Neuron (in vitro differentiated cells): Measurements from ENCODE around the gene TBC1D8.

Source experiments
- H2AFZ ChIP-seq: one replicate; pipeline ENCODE4 v1.6.1; 2013; ENCODE audit warnings: low read depth, mild to moderate bottlenecking, inconsistent platforms, low read length, moderate library complexity
- H3K27me3 ChIP-seq: one replicate; pipeline ENCODE4 v1.6.1; 2013; ENCODE audit warnings: low read length; ENCODE audit not compliant: insufficient read depth
- H3K36me3 ChIP-seq: one replicate; pipeline ENCODE4 v1.6.1; 2013; ENCODE audit warnings: low read length; ENCODE audit not compliant: insufficient read depth
- H3K4me1 ChIP-seq: one replicate; pipeline ENCODE4 v1.6.1; 2013; ENCODE audit warnings: low read length; ENCODE audit not compliant: insufficient read depth
- H3K4me3 ChIP-seq: 2 replicates; pipeline ENCODE4 v1.5.1; 2013; ENCODE audit warnings: mild to moderate bottlenecking, low read length, moderate library complexity
- H3K9me3 ChIP-seq: one replicate; pipeline ENCODE4 v1.6.1; 2013; ENCODE audit warnings: low read length

The TBC1D8 gene

DNA sequence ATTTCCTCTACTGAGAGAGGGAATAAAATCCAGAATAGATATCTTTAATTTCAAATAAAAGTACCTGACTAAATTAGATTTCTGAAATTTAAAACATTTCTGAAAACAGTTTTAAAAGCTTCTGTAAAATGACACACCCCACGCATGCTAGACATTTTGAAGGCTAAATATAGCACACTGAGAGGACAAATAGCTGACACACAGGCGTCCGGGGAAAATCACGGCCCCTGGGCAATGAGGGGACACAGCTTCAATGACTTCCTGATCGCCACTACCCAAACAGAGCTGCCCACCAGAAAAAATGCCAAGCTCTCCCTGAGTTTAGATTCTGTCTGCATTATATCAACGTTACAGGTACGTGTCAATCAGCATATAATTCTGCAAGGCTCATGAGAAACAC, 10.9 kb downstream of the TBC1D8 start:
- Histone ChIP-seq H3K4me1 (no peaks in the 10 kb centered on the region), H2AFZ (no peak overlapping the region), H3K27me3 (no peaks in the 10 kb centered on the region)

GRCh38 chr2:101139495-101139894, 11.7 kb downstream of the TBC1D8 start:
- Histone ChIP-seq H3K4me3 (no peak overlapping the region), H3K9me3 (no peaks in the 10 kb centered on the region), H3K4me1 (no peaks in the 10 kb centered on the region), H2AFZ (no peak overlapping the region), H3K27me3 (no peaks in the 10 kb centered on the region), H3K36me3 (no peaks in the 10 kb centered on the region)

More for the DNA sequence above, 10.9 kb downstream of the TBC1D8 start:
- no peak overlapping the region for H3K4me3 ChIP-seq
- no peaks in the 10 kb centered on the region for H3K36me3 ChIP-seq
- no peaks in the 10 kb centered on the region for H3K9me3 ChIP-seq

GRCh38 chr2:101135412-101136296, 15.5 kb downstream of the TBC1D8 start:
- Histone ChIP-seq H3K27me3 (no peaks in the 10 kb centered on the region), H3K36me3 (no peaks in the 10 kb centered on the region), H2AFZ (no peak overlapping the region), H3K9me3 (no peaks in the 10 kb centered on the region), H3K4me3 (no peak overlapping the region), H3K4me1 (no peaks in the 10 kb centered on the region)

- no peak overlapping the region for H2AFZ ChIP-seq
- H3K9me3 ChIP-seq = no peaks in the 10 kb centered on the region
- H3K4me3 ChIP-seq = no peak overlapping the region
- H3K36me3 ChIP-seq = no peaks in the 10 kb centered on the region
- no peaks in the 10 kb centered on the region for H3K27me3 ChIP-seq
- H3K4me1 ChIP-seq = no peaks in the 10 kb centered on the region
These were observed 17.6 kb downstream of the TBC1D8 start for GRCh38 chr2:101133492-101134100.

DNA sequence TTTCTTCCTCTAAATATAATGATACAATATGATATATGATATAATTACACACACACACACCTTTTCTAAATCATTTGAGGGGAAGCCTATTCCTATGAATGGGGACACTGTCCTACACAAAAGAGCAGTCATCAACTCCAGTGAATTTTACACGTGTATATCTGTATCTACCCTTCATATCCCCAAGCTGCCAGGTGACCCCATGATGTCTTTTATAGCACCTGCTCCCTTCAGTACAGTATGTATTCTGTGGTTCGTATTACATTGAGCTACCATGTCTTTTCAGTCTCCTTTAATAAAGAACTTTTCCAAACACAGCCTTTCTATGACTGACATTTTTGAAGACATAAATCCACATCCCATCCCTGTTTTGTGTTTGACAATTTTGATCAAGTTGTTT, 19.0 kb downstream of the TBC1D8 start:
- Histone ChIP-seq H3K36me3 (no peaks in the 10 kb centered on the region), H3K27me3 (no peaks in the 10 kb centered on the region), H3K4me1 (no peaks in the 10 kb centered on the region), H3K4me3 (no peak overlapping the region), H2AFZ (no peak overlapping the region), H3K9me3 (no peaks in the 10 kb centered on the region)

GRCh38 chr2:101130081-101130480, 21.1 kb downstream of the TBC1D8 start:
- no peaks in the 10 kb centered on the region for H3K9me3 ChIP-seq
- H2AFZ ChIP-seq = no peak overlapping the region
- no peaks in the 10 kb centered on the region for H3K36me3 ChIP-seq
- H3K4me1 ChIP-seq = no peaks in the 10 kb centered on the region
- no peak overlapping the region for H3K4me3 ChIP-seq
- no peaks in the 10 kb centered on the region for H3K27me3 ChIP-seq

DNA sequence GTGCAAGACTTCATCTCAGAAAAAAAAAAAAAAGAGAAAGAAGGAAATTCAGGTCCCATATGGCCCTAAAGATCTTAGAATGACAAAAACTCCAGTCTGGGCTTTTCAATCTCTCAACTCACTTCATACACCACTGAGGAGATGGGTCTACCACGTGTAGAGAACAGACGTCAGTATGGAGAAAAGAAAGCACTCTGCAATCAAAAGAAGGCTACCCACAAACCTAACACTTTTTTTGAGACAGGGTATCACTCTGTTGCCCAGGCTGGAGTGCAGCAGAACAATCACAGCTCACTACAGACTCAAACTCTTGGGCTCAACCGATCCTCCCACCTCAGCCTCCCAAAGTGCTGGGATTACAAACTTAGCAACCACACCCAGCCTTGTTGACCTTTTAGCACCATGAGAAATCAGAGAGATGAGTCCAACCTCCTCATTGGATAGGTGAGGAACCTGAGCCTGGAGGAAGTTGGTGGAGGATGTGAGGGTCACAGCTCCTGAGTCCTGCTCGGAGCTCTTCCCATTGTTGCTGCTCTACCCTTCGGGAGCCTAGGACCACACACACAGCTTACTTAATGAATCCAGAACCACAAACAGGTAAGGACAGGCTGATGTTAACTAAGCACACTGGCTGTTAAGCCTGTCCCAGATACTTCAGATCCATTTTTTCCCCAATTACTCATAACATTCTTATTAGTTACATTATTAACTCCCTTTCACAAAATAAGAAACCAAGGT, 23.7 kb downstream of the TBC1D8 start:
- H3K4me1 ChIP-seq = no peaks in the 10 kb centered on the region
- no peak overlapping the region for H3K4me3 ChIP-seq
- no peaks in the 10 kb centered on the region for H3K27me3 ChIP-seq
- no peak overlapping the region for H2AFZ ChIP-seq
- H3K9me3 ChIP-seq = no peaks in the 10 kb centered on the region
- no peaks in the 10 kb centered on the region for H3K36me3 ChIP-seq

DNA sequence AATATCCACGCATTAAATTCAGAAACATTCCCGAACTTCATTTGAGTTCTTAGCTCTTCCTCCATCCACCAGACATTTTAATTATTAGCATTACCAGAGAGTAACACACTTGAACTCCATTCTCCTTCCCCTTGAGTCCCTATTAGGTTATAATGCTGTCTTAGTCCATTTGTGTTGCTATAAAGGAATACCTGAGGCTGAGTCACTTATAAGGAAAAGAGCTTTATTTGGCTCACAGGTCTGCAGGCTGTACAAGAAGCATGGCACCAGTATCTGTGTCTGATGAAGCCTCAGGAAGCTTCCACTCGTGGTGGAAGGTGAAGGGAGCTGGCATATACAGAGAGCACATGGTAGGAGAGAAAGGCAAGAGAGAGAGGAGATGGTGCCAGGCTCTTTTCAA, 25.4 kb downstream of the TBC1D8 start:
- Histone ChIP-seq H3K4me1 (no peaks in the 10 kb centered on the region), H2AFZ (no peak overlapping the region), H3K27me3 (no peaks in the 10 kb centered on the region), H3K4me3 (no peak overlapping the region), H3K36me3 (no peaks in the 10 kb centered on the region), H3K9me3 (no peaks in the 10 kb centered on the region)

- Histone ChIP-seq H3K9me3 (no peaks in the 10 kb centered on the region), H2AFZ (no peak overlapping the region), H3K27me3 (no peaks in the 10 kb centered on the region), H3K36me3 (no peaks in the 10 kb centered on the region), H3K4me1 (no peaks in the 10 kb centered on the region), H3K4me3 (no peak overlapping the region)
These were observed 25.8 kb downstream of the TBC1D8 start for GRCh38 chr2:101125374-101125773.

- Histone ChIP-seq H3K4me3 (no peak overlapping the region), H3K4me1 (no peaks in the 10 kb centered on the region), H2AFZ (no peak overlapping the region), H3K9me3 (no peaks in the 10 kb centered on the region), H3K36me3 (no peaks in the 10 kb centered on the region), H3K27me3 (no peaks in the 10 kb centered on the region)
These were observed 26.4 kb downstream of the TBC1D8 start for GRCh38 chr2:101124643-101125366.

GRCh38 chr2:101123795-101124471, 27.2 kb downstream of the TBC1D8 start:
- Histone ChIP-seq H3K27me3 (no peaks in the 10 kb centered on the region), H3K36me3 (no peaks in the 10 kb centered on the region), H2AFZ (no peak overlapping the region), H3K9me3 (no peaks in the 10 kb centered on the region), H3K4me3 (no peak overlapping the region), H3K4me1 (no peaks in the 10 kb centered on the region)

DNA sequence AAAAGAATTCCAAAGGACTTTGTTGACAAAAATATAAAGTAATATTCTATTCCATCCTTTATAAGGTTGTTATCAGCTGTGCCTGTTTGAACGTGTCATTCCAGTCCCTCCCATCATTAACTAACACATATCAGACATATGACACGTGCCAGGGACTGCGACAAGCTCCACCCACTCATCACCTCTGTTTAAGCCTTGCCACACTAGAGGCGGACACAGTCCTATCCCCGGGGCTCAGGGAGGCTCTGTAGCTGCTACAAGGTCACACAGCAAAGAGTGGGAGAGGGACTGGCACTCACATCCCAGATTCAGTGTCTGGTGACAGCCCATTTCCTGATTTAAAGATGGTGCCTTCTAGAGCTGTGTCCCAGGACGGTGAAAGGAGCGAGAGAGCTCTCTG, 30.0 kb downstream of the TBC1D8 start:
- no peak overlapping the region for H3K4me3 ChIP-seq
- no peak overlapping the region for H2AFZ ChIP-seq
- H3K4me1 ChIP-seq = no peaks in the 10 kb centered on the region
- no peaks in the 10 kb centered on the region for H3K27me3 ChIP-seq
- no peaks in the 10 kb centered on the region for H3K36me3 ChIP-seq
- H3K9me3 ChIP-seq = no peaks in the 10 kb centered on the region
